ENCODE data around the gene ERVW-1.

DNA sequence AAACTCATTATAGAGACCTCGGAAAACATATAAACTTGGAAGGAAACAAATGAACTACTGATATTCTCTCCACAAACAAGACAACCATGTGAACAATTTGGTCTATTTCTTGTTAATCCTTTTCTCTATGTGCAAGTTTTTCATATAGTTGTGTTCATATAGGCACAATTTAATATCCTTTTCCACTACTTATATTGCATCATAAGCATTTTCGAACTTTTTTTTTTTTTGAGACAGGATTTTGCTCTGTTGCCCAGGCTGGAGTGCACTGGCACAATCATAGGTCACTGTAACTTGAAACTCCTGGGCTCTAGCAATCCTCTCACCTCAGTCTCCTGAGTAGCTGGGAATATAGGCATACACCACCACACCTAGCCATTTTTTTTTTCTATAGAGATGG is 45.4 kb upstream of the ERVW-1 start:
- TF ChIP-seq, protein P1, sequence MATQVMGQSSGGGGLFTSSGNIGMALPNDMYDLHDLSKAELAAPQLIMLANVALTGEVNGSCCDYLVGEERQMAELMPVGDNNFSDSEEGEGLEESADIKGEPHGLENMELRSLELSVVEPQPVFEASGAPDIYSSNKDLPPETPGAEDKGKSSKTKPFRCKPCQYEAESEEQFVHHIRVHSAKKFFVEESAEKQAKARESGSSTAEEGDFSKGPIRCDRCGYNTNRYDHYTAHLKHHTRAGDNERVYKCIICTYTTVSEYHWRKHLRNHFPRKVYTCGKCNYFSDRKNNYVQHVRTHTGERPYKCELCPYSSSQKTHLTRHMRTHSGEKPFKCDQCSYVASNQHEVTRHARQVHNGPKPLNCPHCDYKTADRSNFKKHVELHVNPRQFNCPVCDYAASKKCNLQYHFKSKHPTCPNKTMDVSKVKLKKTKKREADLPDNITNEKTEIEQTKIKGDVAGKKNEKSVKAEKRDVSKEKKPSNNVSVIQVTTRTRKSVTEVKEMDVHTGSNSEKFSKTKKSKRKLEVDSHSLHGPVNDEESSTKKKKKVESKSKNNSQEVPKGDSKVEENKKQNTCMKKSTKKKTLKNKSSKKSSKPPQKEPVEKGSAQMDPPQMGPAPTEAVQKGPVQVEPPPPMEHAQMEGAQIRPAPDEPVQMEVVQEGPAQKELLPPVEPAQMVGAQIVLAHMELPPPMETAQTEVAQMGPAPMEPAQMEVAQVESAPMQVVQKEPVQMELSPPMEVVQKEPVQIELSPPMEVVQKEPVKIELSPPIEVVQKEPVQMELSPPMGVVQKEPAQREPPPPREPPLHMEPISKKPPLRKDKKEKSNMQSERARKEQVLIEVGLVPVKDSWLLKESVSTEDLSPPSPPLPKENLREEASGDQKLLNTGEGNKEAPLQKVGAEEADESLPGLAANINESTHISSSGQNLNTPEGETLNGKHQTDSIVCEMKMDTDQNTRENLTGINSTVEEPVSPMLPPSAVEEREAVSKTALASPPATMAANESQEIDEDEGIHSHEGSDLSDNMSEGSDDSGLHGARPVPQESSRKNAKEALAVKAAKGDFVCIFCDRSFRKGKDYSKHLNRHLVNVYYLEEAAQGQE (IDR thresholded peaks at IDR 0.05; ENCODE audit: insufficient read depth in 1 of 2, low read depth in 2 of 2, low read length in 1 of 2) = no peak
- TF ChIP-seq, protein P2, sequence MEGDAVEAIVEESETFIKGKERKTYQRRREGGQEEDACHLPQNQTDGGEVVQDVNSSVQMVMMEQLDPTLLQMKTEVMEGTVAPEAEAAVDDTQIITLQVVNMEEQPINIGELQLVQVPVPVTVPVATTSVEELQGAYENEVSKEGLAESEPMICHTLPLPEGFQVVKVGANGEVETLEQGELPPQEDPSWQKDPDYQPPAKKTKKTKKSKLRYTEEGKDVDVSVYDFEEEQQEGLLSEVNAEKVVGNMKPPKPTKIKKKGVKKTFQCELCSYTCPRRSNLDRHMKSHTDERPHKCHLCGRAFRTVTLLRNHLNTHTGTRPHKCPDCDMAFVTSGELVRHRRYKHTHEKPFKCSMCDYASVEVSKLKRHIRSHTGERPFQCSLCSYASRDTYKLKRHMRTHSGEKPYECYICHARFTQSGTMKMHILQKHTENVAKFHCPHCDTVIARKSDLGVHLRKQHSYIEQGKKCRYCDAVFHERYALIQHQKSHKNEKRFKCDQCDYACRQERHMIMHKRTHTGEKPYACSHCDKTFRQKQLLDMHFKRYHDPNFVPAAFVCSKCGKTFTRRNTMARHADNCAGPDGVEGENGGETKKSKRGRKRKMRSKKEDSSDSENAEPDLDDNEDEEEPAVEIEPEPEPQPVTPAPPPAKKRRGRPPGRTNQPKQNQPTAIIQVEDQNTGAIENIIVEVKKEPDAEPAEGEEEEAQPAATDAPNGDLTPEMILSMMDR (IDR thresholded peaks at IDR 0.05) = no peak

All from Panc1 (cell line).